GM20431 (cell line): ENCODE results near the gene POU2F3.
"Not testable (repeated sequence)": the region's sequence is repeated elsewhere in the genome, so short reads cannot be mapped to it uniquely, and the experiment has no call there.

ENCODE experiments used
- in situ Hi-C: fragments of 300-500 bp; cut with MseI, MboI; formaldehyde crosslinking; loops from one replicate; pipeline ENCODE4 v1.15.0; 2020; ENCODE audit warnings: low sequenced_read_pairs; ENCODE audit not compliant: unreplicated experiment

POU2F3 gene

GRCh38 chr11:120244476-120245365 lies 4.8 kb downstream of the POU2F3 start:
- in situ Hi-C loops, result no loop called here

GRCh38 chr11:120245434-120245833 lies 5.5 kb downstream of the POU2F3 start:
- in situ Hi-C loops, result no loop called here

GRCh38 chr11:120248551-120249278 lies 8.8 kb downstream of the POU2F3 start:
- in situ Hi-C loops, result no loop called here

- in situ Hi-C loops, result no loop called here
These were observed 9.6 kb downstream of the POU2F3 start for GRCh38 chr11:120249279-120250262.

GRCh38 chr11:120253377-120253776 lies 13.4 kb downstream of the POU2F3 start:
- in situ Hi-C loops, result not testable (repeated sequence)

GRCh38 chr11:120254788-120255518 lies 15.0 kb downstream of the POU2F3 start:
- in situ Hi-C loops, result no loop called here

- in situ Hi-C loops, result no loop called here
These were observed 15.6 kb downstream of the POU2F3 start for GRCh38 chr11:120255519-120255866.

- in situ Hi-C loops, result no loop called here
These were observed 16.2 kb downstream of the POU2F3 start for GRCh38 chr11:120256178-120256577.

- in situ Hi-C loops, result no loop called here
These were observed 16.8 kb downstream of the POU2F3 start for GRCh38 chr11:120256779-120257178.

GRCh38 chr11:120257346-120257745 lies 17.4 kb downstream of the POU2F3 start:
- in situ Hi-C loops, result no loop called here

GRCh38 chr11:120258661-120259060 lies 18.7 kb downstream of the POU2F3 start:
- in situ Hi-C loops, result no loop called here

- in situ Hi-C loops, result no loop called here
These were observed 19.3 kb downstream of the POU2F3 start for GRCh38 chr11:120259241-120259640.

- in situ Hi-C loops, result no loop called here
These were observed 20.1 kb downstream of the POU2F3 start for GRCh38 chr11:120259988-120260565.

GRCh38 chr11:120260616-120261015 lies 20.7 kb downstream of the POU2F3 start:
- in situ Hi-C loops, result no loop called here

- in situ Hi-C loops, result no loop called here
These were observed 21.4 kb downstream of the POU2F3 start for GRCh38 chr11:120261321-120261720.

- in situ Hi-C loops, result no loop called here
These were observed 22.0 kb downstream of the POU2F3 start for GRCh38 chr11:120261931-120262330.

- in situ Hi-C loops, result no loop called here
These were observed 27.4 kb downstream of the POU2F3 start for GRCh38 chr11:120267319-120267718.

GRCh38 chr11:120268686-120269085 lies 28.7 kb downstream of the POU2F3 start:
- in situ Hi-C loops, result no loop called here

- in situ Hi-C loops, result no loop called here
These were observed 30.4 kb downstream of the POU2F3 start for GRCh38 chr11:120270386-120270785.
